CD4-positive, alpha-beta T cell treated with Interferon gamma for 1 hour (primary cell): Measurements from ENCODE around the gene RACK1.
A peak's percentile ranks its signal among the peaks of the same experiment; 100 is the strongest.
"Not testable (repeated sequence)": the region's sequence is repeated elsewhere in the genome, so short reads cannot be mapped to it uniquely, and the experiment has no call there.

Source experiments
- DNase-seq: peaks from one replicate; pipeline ENCODE4 v3.0.0-alpha.2; 2020

Gene RACK1

DNA sequence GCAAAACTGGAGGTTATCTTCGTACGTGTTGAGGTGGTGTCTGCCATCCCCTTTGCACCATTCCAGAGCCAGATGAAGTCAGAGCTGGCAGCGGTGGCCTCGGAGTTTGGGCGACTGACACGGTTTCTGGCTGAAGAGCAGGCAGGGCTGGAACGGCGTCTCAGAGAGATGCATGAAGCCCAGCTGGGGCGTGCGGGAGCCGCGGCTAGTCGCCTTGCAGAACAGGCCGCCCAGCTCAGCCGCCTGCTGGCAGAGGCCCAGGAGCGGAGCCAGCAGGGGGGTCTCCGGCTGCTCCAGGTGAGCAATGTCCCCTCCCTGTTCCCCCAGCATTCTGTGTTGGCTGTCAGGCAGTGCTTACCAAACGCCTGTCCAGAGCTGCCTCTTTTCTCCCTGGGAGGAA, 11.1 kb downstream of the RACK1 start:
- no peak for DNase-seq

DNA sequence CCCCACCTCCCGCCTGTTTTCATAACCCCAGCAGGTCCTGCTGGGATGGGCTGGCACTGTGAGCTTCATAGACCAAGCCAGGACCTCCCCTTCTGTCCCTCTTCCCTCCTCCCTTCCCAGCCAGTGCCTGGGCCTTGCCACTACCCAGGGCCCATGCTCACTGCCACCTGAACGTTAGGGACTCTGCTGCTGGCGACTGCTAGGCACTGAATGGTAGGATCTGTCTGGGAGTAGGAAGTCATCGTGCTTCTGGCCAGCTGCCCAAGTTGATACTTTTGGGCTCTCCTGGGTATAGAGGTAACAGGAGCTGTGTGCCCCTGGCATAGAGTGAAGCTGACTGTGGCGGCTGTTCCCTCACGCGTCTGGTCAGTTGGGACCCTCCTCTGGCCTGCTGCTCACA, 12.3 kb downstream of the RACK1 start:
- DNase-seq = no peak

DNA sequence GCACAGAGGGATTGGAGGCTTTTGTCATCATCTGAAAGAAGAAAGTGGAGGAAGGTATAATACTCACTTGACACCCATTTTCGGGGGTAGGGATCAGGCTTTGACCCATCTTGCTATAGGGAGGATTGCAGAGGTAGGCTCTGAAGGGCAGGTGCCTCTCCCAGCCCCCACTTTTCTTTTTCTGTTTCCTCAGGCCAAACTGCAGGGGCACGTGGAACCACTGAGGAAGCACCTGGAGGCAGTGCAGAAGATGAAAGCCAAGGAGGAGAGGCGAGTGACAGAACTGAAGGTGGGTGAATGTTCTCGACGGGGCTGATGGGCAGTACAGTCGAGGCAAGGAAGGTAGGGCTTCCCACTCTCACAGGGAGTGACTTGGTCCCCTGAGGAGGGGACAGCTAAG, 13.2 kb downstream of the RACK1 start:
- DNase-seq = no peak

DNA sequence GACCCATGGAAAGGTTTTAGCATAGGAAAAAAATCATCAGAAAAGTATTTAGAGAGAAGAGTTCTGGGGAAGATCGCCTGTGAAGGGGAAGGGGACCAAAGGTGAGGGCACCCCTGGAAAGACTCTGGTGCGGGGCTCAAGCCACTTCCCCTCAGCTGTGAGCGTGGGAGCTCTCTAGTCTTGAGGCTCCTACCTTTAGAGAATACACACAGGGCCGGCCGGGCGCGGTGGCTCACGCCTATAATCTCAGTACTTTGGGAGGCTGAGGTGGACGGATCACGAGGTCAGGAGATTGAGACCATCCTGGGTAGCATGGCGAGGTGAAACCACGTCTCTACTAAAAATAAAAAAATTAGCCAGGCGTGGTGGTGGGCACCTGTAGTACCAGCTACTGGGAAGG, 13.7 kb downstream of the RACK1 start:
- no peak for DNase-seq

DNA sequence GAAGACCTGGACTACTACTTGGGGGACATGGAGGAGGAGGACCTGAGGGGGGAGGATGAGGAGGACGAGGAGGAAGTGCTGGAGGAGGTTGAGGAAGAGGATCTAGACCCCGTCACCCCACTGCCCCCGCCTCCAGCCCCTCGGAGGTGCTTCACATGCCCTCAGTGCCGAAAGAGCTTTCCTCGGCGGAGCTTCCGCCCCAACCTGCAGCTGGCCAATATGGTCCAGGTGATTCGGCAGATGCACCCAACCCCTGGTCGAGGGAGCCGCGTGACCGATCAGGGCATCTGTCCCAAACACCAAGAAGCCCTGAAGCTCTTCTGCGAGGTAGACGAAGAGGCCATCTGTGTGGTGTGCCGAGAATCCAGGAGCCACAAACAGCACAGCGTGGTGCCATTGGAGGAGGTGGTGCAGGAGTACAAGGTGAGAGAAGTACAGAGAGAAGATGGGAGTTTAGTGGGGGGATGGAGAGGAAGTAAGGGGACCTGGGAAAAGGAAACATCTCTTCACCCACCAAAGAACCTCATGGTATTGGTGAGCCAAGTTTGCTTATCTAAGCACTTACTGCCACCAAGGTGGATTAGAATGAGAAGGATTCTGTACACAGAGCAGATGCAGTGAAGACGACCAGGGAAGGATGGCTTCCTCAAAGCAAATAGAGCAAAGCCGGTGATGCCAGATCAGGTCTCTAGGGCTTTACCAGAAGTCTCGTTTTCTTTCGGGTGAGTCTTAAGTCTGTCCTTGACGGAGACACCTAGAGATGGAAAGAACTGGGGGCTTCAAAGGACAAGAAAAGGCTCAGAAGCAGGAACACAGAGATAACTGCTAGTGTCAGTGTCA, 19.1 kb downstream of the RACK1 start:
- DNase-seq = peak; percentile 37

DNA sequence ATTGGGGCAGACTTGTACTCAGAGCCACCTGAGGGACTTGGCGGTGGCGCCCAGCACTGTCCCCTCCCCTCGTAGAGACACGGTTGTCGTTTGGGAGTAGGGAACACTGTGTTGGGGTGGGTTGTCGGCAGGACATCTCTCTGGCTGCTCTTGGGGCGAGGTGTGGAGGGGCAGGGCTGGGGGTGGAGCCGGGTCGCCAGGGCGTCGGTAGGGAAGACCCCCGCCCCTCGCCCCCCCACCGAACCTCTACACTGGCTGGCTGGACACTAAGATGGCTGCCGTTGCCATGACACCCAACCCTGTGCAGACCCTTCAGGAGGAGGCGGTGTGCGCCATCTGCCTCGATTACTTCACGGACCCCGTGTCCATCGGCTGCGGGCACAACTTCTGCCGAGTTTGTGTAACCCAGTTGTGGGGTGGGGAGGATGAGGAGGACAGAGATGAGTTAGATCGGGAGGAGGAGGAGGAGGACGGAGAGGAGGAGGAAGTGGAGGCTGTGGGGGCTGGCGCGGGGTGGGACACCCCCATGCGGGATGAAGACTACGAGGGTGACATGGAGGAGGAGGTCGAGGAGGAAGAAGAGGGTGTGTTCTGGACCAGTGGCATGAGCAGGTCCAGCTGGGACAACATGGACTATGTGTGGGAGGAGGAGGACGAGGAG, 19.8 kb downstream of the RACK1 start:
- DNase-seq = no peak

DNA sequence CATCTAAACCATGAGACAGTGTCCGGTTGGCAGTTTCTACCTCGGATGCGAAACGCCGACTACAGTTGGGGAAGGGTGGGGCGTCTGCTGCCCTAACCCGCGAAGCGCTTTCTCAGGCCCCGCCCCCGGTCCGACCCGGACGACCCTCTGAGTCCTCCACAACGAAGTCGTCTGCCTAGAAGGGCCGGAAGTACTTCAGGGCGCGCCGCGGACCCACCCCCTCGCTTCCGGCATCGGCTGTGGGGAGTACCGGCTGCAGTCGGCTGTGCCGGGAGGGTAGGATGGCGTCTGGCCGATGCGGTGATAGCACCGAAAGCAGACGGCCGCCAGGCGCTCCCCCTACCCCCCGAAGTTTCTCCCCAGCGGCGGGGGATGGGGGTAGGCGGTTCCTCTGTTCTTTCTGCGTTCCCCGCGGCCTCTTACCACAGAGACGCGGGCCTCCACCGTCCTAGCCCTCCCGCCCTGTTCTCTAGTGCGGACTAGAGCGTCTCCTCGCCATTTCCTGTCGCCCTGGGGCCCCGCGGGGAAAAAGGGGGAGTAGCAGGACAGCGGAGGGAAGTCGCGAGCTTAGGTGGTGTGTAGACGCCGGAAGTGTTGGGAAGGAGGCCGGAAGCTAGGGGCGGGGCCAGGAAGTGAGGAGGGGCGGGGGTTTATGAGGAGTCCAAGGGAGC, 20.5 kb downstream of the RACK1 start, which contains the start of gene TRIM41:
TRIM41 (plus strand) TSS at position 224 of the 671 bp plus-strand sequence. CDS start 719 bp downstream, outside the sequence.
- DNase-seq = peak; percentile 99

DNA sequence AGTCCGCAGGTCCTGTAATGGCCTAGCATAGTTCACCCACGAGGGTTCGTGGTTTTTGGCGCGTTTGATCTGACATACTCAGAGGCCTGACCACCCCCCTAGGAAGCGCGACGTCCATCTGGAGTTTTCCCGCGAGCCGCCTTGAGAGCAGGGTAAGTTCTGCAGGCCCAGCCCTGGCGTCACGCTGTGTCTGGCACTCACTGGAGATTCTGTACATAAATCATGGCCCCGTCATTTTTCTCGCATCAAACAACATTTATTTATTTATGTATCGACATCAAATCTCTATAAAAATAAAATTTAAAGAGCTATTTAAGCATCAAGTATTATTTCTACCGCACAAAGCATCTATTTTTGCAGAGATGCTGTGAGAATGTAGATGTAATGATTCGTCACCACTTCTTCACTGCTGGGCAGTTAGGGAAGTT, 21.1 kb downstream of the RACK1 start:
- no peak for DNase-seq

DNA sequence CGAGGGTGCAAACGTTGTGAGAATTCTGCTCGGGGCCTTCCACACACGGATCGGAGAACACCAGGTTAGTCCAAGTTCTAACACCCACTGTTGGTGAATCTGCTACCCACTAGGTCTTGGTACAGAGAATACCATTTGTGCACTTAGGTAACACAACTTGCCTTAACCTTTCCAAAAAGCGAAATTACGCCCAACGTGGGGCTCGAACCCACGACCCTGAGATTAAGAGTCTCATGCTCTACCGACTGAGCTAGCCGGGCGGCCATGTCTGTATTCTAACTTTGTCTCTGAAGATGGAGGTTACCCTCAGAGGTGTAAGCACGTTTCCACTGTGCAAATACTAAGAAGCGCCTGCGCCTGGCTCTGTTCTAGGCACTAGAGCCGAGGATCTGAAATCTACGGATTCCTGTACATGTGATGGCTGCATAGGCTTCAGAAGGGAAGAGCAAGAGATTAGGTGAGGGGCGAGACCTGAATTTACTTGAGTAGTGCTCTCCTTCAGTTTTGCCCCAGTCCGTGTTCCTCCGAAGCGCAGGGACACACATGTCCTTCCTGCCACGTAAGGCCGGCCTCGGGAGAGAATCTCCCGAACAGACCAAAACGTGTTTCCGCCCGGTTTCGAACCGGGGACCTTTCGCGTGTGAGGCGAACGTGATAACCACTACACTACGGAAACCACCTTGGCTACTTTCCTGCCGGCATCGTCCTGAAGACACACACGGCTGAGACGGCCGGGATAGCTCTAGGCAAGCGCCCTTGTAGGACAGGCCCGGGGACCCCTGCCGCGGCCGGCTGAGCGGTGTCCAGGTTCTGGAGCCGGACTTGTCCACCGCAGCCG, 21.7 kb downstream of the RACK1 start:
- DNase-seq = peak; percentile 94

DNA sequence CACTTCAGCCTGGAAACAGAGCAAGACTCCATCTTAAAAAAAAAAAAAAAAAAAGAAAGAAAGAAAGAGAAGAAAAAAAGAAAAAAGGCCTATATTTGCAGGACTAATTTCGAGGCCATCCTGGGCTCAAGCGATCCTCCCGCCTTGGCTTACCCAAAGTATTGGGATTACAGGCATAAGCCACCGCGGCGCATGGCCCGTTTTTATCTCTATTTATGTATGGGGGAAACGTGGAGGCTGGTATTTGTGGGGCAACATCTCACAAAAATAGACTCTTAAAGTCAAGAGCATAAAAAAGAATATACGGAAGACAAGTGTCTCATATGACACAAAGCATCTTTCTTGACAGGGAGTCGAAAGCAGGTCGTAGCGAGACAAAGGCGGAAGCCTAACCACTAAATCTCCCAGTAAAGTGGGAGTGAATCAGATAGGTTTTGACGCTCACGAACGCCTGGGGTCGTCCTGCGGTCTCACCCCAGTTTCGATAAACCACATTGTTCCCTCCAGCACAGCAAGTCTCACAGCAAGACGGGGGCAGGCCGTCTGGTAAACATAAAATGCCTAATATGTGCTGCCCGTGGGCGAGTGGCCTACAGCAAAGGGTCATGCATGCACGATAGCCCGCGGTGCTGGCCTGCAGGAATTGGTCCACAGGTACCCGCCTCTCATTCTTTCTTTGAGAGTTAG, 22.5 kb downstream of the RACK1 start:
- DNase-seq = peak; percentile 65

DNA sequence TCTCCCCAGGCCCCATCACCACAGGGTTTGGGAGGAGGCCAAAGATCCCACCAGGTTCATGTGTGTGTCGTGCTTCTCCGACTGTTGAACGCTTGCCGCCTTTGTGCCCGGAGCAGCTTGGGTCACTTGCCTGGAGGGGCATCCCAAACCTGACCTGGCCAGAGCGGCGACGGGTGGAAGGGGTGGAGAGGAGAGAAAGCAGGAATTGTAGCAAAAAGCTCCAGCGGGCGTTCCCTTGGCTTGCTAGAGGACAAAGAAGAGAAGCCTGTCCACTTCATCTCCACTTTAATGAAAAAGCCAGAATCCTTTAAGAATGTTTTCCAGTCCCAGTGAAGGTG, 23.6 kb downstream of the RACK1 start:
- no peak for DNase-seq

DNA sequence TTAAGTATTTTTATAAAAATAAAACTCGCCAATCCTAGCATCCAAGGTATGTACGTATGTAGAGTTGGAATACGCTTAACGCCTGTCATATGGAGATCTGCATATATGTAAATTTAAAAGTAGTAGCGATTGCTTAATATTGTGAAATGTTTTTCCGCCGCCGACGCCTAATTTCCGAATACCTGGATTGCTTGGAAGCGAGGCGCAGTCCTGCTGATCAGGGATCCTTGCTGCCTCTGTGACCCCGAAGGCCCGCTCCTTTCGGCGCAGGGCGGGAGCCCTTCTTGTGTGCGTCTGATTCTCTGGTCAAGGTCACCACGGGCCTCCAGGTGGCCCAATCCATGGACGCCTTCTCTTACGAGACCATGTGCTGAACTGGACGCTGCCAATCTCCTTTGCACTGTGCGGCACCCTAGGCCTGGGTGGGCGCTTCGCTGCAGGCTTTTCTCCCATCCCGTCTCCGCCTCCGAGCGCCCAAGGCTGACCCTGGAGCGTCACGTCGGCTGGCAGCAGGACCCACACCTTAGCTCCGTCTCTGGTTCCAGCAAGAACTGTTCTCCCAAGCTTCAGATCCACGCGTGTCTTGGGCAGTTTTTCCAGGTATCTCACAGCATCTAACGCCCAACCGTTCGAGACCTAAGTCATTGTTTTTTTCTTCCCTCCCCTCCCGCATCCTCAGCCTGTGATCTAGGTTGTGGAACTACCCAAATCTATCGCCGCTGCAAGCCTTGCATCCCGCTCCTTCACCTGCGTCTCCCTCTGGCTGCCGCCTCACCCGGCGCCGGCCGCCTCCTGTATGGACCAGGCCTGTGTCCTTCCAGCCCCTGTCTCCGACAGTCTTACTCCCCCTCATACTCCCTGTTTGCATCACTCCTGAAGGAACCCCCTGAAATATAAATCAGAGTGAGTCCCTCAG, 24.2 kb downstream of the RACK1 start:
- no peak for DNase-seq

DNA sequence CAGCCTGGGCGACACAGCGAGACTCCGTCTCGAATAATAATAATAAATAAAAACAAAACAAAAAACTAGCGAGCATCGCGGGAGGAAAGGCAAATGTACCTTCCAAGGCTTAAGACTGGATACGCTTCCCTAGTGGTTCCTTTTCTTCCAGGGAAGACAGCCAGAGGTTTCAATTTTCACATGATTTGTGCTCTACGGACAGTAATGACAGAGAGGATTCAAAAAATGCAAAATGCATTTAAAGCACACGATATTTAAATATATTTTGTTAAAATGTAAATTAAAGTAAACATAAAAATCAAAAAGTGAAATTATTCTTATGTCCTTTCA, 24.9 kb downstream of the RACK1 start:
- no peak for DNase-seq

DNA sequence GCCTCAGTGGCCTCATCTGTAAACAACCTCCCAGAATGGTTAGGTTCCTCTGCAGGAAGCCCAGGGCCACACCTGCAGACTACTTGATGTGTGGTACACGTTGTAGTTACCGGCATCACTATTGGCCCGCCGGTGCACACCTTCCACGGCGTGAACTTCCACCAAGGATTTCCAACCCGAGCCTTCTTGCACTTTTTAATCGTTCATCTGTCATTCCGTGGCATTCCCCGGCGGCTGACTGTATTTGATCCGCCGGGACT, 26.0 kb downstream of the RACK1 start:
- peak; percentile 43 for DNase-seq

DNA sequence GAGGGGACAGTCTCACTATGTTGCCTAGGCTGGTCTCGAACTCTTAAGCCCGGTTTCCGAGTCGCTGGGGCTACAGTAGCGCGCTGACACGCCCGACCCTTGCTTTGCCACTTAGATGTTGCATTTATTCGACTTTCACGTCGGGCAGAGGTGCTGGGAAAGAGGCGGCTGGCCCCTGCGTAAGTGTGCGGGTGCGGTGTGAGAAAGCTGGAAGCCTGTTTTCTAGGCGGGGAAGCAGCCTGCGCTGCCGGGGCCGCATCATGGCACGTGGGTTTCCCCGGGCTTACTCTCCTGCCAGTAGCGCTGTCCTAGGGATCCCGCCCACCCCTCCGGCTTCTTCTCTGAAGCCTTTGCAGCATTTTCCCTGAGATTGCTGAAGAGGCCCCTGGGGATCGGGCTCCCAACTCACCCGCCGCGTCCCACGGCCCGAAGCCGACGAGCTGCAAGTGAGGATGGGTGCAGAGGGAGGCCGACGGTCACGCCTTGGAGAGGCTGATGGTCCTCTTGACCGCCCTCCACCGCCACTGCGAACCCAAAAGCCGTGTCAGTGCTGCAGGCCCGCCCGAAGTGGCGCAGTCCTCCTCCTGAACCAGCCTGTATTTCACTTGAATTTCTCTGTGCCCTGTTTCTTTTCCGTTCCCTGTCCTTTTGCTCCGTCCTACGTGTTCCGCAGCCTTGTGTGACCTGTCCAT, 26.4 kb downstream of the RACK1 start:
- peak; percentile 72 for DNase-seq

DNA sequence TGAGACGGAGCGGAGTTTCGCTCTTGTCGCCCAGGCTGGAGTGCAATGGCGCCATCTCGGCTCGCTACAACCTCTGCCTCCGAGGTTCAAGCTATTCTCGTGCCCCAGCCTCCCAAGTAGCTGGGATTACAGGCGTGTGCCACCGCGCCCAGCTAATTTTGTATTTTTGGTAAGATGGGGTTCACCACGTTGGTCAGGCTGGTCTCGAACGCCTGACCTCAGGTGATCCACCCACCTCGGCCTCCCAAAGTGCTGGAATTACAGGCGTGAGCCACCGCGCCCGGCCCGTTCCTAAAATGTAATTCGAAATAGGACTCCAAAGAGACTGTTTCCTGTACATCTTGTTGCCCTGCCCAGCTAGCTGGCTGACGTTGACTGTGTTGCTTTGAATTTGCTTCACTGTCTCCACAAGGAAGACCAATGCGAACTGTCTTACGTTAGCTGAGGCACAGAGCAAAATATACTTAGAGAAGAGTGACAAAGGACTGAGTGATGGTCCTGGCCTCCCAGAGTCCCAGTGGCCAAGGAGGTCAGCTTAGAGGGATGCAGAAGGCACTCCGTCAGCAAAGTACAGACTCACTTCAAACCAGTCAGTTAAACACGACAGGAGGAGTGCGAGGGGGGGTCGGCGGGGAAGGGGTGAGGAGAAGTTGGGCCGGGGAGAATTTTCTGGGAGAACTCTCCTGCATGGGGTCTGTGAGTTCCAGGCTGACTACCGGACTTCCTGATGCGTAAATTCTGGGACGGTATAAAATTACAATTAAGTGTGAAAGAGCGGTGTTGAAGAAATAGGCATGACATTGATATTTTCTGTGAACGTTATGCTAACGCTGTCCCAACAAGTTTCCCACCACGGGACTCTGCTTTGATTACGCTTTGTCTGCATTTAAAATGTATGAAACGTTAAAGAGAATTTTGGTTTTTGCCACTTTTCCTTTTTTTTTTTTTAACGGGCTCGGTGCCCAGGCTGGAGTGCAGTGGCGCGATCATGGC, 27.4 kb downstream of the RACK1 start:
- no peak for DNase-seq

DNA sequence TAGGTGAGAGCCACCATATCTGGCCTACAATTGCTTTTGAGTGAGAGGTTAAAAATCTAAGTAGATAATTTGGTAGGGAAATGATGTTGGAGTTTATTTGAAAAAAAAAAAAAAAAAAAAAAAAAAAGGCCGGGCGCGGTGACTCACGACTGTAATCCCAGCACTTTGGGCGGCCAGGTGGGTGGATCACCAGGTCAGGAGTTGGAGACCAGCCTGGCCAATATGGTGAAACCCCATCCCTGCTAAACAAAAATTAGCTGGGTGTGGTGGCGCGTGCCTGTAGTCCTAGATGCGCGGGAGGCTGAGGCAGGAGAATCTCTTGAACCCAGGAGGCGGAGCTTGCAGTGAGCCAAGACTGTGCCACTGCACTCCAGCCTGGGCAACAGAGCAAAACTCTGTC, 29.5 kb downstream of the RACK1 start:
- not testable (repeated sequence) for DNase-seq

DNA sequence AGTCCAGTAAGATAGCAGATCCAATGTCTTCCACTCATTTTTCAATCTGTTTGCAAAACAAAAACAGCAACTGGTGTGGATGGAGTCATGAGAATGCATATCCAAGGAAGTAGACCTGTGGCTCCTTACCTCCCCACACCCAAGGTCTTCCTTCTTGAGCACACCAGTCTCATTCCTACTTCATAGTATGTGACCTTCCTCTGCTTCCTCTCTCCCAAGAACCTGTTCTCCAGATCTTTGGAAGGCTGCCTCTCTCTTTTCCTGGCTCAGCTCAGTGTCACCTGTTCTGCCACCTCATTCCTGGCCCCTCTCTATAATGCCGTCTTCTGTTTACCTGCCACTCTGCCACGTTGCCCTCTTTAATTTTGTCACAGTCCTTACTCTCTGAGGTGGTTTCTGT, 30.8 kb downstream of the RACK1 start:
- DNase-seq = no peak

DNA sequence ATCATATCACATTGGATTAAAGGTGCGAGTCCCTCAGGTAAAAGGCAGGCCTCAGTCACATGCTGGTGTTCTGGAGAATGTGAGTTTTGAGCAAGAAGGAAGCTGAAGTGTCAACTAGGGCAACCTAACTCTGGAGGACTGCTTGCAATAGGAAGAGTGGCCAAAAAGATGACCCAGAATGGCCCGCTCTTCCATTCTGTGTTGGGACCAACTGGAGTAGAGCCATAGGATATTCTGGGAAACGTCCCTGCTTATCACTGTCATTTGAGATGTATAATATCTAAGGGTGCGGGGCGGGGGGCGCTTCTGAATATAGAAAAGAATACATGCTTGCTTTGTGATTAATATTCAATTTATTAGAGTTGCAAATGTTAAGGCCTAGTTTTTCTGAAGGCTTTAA, 31.6 kb downstream of the RACK1 start:
- DNase-seq = no peak

DNA sequence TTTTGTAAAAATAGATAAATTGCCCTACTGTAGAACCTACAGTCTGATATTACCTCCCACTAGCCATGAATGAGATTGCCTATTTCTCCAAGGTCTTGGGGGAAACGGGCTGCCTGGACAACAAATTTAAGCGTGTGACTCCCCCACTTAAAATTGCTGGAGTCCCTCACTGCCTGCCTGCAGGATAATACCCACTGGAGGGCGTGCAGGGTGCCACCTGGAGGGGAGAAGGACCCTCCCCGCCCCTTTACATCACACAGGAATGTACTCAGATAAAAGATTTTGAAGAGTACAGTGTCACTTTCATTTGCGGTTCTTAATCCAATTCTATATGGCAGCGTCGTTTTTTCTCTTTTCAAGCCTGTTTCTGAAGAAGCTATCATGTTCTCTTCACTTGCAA, 32.5 kb downstream of the RACK1 start:
- no peak for DNase-seq
